ENCODE data around the gene ACOT8. TPM values are rescaled to one million over a fixed set of nuclear protein-coding genes. Genes with fewer than 3 reads are reported as not detected.

Gene ACOT8
- total RNA-seq, 2 experiments from 2014 or later, result 18.5 to 21.2 TPM

- DNase-seq, result no peak
- intact Hi-C loops (cut with micrococcal nuclease), result no loop called here
- Mint-ChIP-seq H3K36me3 (ENCODE audit: low read depth) (peaks cover 12% of the 10 kb centered on the region), H3K27me3 (no peaks in the 10 kb centered on the region), H3K27ac (no peak overlapping the region), H3K9me3 (no peaks in the 10 kb centered on the region), H3K4me1 (ENCODE audit: low read depth) (peaks cover 33% of the 10 kb centered on the region), H3K4me3 (no peak overlapping the region)
- CTCF ChIA-PET, result interaction anchor here (1.0 to 1.1 kb wide), 2 partner anchors 9 to 117 kb away, joined by 3 read pairs; no protein-coding TSS in a partner anchor
- TF ChIP-seq CTCF (IDR thresholded peaks at IDR 0.05), result no peak
- POLR2A ChIA-PET, result no interaction called here
- ATAC-seq, result no peak
Measured at GRCh38 chr20:45853484-45853883, 3.7 kb downstream of the ACOT8 start.

GRCh38 chr20:45852326-45852725, 4.9 kb downstream of the ACOT8 start:
- no peak overlapping the region for H3K4me3 Mint-ChIP-seq
- DNase-seq (no peak), ATAC-seq (no peak)
- peaks cover 12% of the 10 kb centered on the region for H3K36me3 Mint-ChIP-seq (ENCODE audit: low read depth)
- no peak for TF ChIP-seq CTCF (IDR thresholded peaks at IDR 0.05)
- H3K27ac Mint-ChIP-seq, result no peak overlapping the region
- intact Hi-C loops (cut with micrococcal nuclease), result no loop called here
- POLR2A ChIA-PET, result interaction anchor here (1.1 kb wide), 1 partner anchor 39 kb away, joined by 3 read pairs; the partner anchor contains the start of gene UBE2C
- CTCF ChIA-PET, result interaction anchor here (1.0 kb wide), 3 partner anchors 39 to 118 kb away, joined by 3 to 4 read pairs (median 3); no protein-coding TSS in a partner anchor
- H3K9me3 Mint-ChIP-seq, result no peaks in the 10 kb centered on the region
- H3K4me1 Mint-ChIP-seq (ENCODE audit: low read depth), result peaks cover 28% of the 10 kb centered on the region
- H3K27me3 Mint-ChIP-seq, result no peaks in the 10 kb centered on the region

- ChIA-PET POLR2A (interaction anchor here (1.1 kb wide), 1 partner anchor 39 kb away, joined by 3 read pairs; the partner anchor contains the start of gene UBE2C), CTCF (interaction anchor here (1.0 kb wide), 1 partner anchor 46 kb away, joined by 4 read pairs; no protein-coding TSS in a partner anchor)
- intact Hi-C loops (cut with micrococcal nuclease), result no loop called here
- Mint-ChIP-seq H3K4me3 (no peak overlapping the region), H3K27ac (no peak overlapping the region), H3K27me3 (no peaks in the 10 kb centered on the region), H3K9me3 (no peaks in the 10 kb centered on the region), H3K4me1 (ENCODE audit: low read depth) (peaks cover 27% of the 10 kb centered on the region), H3K36me3 (ENCODE audit: low read depth) (peaks cover 13% of the 10 kb centered on the region)
- ATAC-seq, result no peak
- no peak for TF ChIP-seq CTCF (IDR thresholded peaks at IDR 0.05)
- no peak for DNase-seq
Measured at GRCh38 chr20:45851501-45851900, 5.7 kb downstream of the ACOT8 start.

- no peak for TF ChIP-seq CTCF (IDR thresholded peaks at IDR 0.05)
- CTCF ChIA-PET, result no interaction called here
- POLR2A ChIA-PET, result no interaction called here
- DNase-seq, result no peak
- intact Hi-C loops (cut with micrococcal nuclease), result no loop called here
- no peak overlapping the region for H3K4me3 Mint-ChIP-seq
- peaks cover 24% of the 10 kb centered on the region for H3K4me1 Mint-ChIP-seq (ENCODE audit: low read depth)
- no peaks in the 10 kb centered on the region for H3K9me3 Mint-ChIP-seq
- no peak overlapping the region for H3K27ac Mint-ChIP-seq
- H3K36me3 Mint-ChIP-seq (ENCODE audit: low read depth), result peaks cover 17% of the 10 kb centered on the region
- H3K27me3 Mint-ChIP-seq, result no peaks in the 10 kb centered on the region
- no peak for ATAC-seq
Measured at GRCh38 chr20:45850926-45851325, 6.3 kb downstream of the ACOT8 start.

- peaks cover 17% of the 10 kb centered on the region for H3K36me3 Mint-ChIP-seq (ENCODE audit: low read depth)
- no peak overlapping the region for H3K27ac Mint-ChIP-seq
- H3K9me3 Mint-ChIP-seq, result no peaks in the 10 kb centered on the region
- ATAC-seq, result no peak
- CTCF ChIA-PET, result no interaction called here
- POLR2A ChIA-PET, result interaction anchor here (1.3 kb wide), 1 partner anchor 121 kb away, joined by 3 read pairs; no protein-coding TSS in a partner anchor
- H3K27me3 Mint-ChIP-seq, result no peaks in the 10 kb centered on the region
- intact Hi-C loops (cut with micrococcal nuclease), result no loop called here
- DNase-seq, result no peak
- no peak overlapping the region for H3K4me3 Mint-ChIP-seq
- H3K4me1 Mint-ChIP-seq (ENCODE audit: low read depth), result peaks cover 19% of the 10 kb centered on the region
- no peak for TF ChIP-seq CTCF (IDR thresholded peaks at IDR 0.05)
Measured at GRCh38 chr20:45850238-45850637, 7.0 kb downstream of the ACOT8 start.

Measured in activated CD8-positive, alpha-beta T cell treated with anti-CD3 and anti-CD28 coated beads for 36 hours (primary cell).